HG03521 (cell line): ENCODE data around the gene CCNI2.
A peak's percentile ranks its signal among the peaks of the same experiment; 100 is the strongest.

Experiments used
- ATAC-seq: cut with Tn5 transposase; IDR thresholded peaks from one replicate; pipeline ENCODE4 v1.9.1; 2021; ENCODE audit warnings: mild to moderate bottlenecking, moderate library complexity; ENCODE audit not compliant: unreplicated experiment

The CCNI2 gene

GRCh38 chr5:132764671-132765238 is 17.5 kb downstream of the CCNI2 start:
- no peak for ATAC-seq

GRCh38 chr5:132765311-132766019 is 18.2 kb downstream of the CCNI2 start:
- no peak for ATAC-seq

- no peak for ATAC-seq
These were observed 19.0 kb downstream of the CCNI2 start for GRCh38 chr5:132766020-132766805.

GRCh38 chr5:132766806-132767055 is 19.5 kb downstream of the CCNI2 start:
- no peak for ATAC-seq

GRCh38 chr5:132767150-132767549 is 19.9 kb downstream of the CCNI2 start:
- no peak for ATAC-seq

- ATAC-seq: no peak
These were observed 21.3 kb downstream of the CCNI2 start for GRCh38 chr5:132768485-132768868.

- ATAC-seq: no peak
These were observed 23.4 kb downstream of the CCNI2 start for GRCh38 chr5:132770476-132771159.

GRCh38 chr5:132771503-132771998 is 24.3 kb downstream of the CCNI2 start:
- ATAC-seq: no peak

GRCh38 chr5:132772291-132773070 is 25.3 kb downstream of the CCNI2 start:
- no peak for ATAC-seq

- ATAC-seq: no peak
These were observed 25.9 kb downstream of the CCNI2 start for GRCh38 chr5:132773114-132773513.

GRCh38 chr5:132773601-132774355 is 26.6 kb downstream of the CCNI2 start:
- no peak for ATAC-seq

- ATAC-seq: no peak
These were observed 27.2 kb downstream of the CCNI2 start for GRCh38 chr5:132774406-132774805.

- no peak for ATAC-seq
These were observed 27.7 kb downstream of the CCNI2 start for GRCh38 chr5:132774896-132775295.

- no peak for ATAC-seq
These were observed 28.3 kb downstream of the CCNI2 start for GRCh38 chr5:132775476-132775961.

- ATAC-seq: peak; percentile 17
These were observed 29.1 kb downstream of the CCNI2 start for GRCh38 chr5:132776131-132776937.

GRCh38 chr5:132776938-132777208 is 29.6 kb downstream of the CCNI2 start:
- no peak for ATAC-seq

- ATAC-seq: peak; percentile 59
These were observed 30.2 kb downstream of the CCNI2 start, which contains the start of gene SEPTIN8 for GRCh38 chr5:132777209-132778069. Gene SEPTIN8, minus strand, starts transcription at chr5:132777239. Its CDS starts 102 bp downstream, at chr5:132777137.

GRCh38 chr5:132778129-132778528 is 30.9 kb downstream of the CCNI2 start:
- ATAC-seq: no peak
